ENCODE data around the gene HSPA6. TPM values are rescaled to one million over a fixed set of nuclear protein-coding genes. Genes with fewer than 3 reads are reported as not detected.
"Not testable (repeated sequence)": the region's sequence is repeated elsewhere in the genome, so short reads cannot be mapped to it uniquely, and the experiment has no call there.

Gene HSPA6
- total RNA-seq, 1 donor from 2014 or later = 0.82 TPM

GRCh38 chr1:161530671-161531641 lies 6.6 kb downstream of the HSPA6 start:
- FAIRE-seq = not testable (repeated sequence)
- DNase-seq (ENCODE audit: low spot score in 2 of 2) = peak; percentile 35 to 45

GRCh38 chr1:161531986-161532643 lies 7.8 kb downstream of the HSPA6 start:
- FAIRE-seq (no peak), DNase-seq (ENCODE audit: low spot score in 2 of 2) (peak; percentile 20 to 30)

- peak; percentile 17 to 18 for DNase-seq (ENCODE audit: low spot score in 2 of 2)
- not testable (repeated sequence) for FAIRE-seq
These were observed 8.6 kb downstream of the HSPA6 start for GRCh38 chr1:161532644-161533567.

GRCh38 chr1:161537068-161537669 lies 12.8 kb downstream of the HSPA6 start:
- DNase-seq (ENCODE audit: low spot score in 2 of 2) = not testable (repeated sequence)

GRCh38 chr1:161538925-161539479 lies 14.7 kb downstream of the HSPA6 start:
- not testable (repeated sequence) for DNase-seq (ENCODE audit: low spot score in 2 of 2)

More at GRCh38 chr1:161537068-161537669, 12.8 kb downstream of the HSPA6 start:
- FAIRE-seq = not testable (repeated sequence)

GRCh38 chr1:161539731-161540569 lies 15.6 kb downstream of the HSPA6 start:
- DNase-seq (ENCODE audit: low spot score in 2 of 2) = peak in 1 of 2 donors; percentile 25
- not testable (repeated sequence) for FAIRE-seq

More at GRCh38 chr1:161538925-161539479, 14.7 kb downstream of the HSPA6 start:
- FAIRE-seq = not testable (repeated sequence)

GRCh38 chr1:161540570-161540960 lies 16.2 kb downstream of the HSPA6 start:
- not testable (repeated sequence) for DNase-seq (ENCODE audit: low spot score in 2 of 2); FAIRE-seq

GRCh38 chr1:161542091-161542559 lies 17.8 kb downstream of the HSPA6 start:
- DNase-seq (ENCODE audit: low spot score in 2 of 2); FAIRE-seq: not testable (repeated sequence)

GRCh38 chr1:161543125-161543524 lies 18.8 kb downstream of the HSPA6 start:
- not testable (repeated sequence) for DNase-seq (ENCODE audit: low spot score in 2 of 2); FAIRE-seq

GRCh38 chr1:161545005-161545731 lies 20.8 kb downstream of the HSPA6 start:
- not testable (repeated sequence) for FAIRE-seq; DNase-seq (ENCODE audit: low spot score in 2 of 2)

GRCh38 chr1:161547995-161548741 lies 23.8 kb downstream of the HSPA6 start:
- FAIRE-seq; DNase-seq (ENCODE audit: low spot score in 2 of 2): not testable (repeated sequence)

- not testable (repeated sequence) for DNase-seq (ENCODE audit: low spot score in 2 of 2); FAIRE-seq
These were observed 24.5 kb downstream of the HSPA6 start for GRCh38 chr1:161548749-161549406.

- FAIRE-seq = no peak
- DNase-seq (ENCODE audit: low spot score in 2 of 2) = no peak
These were observed 25.3 kb downstream of the HSPA6 start, which contains the start of gene FCGR3A for GRCh38 chr1:161549652-161550051. TSS of gene FCGR3A (minus strand) at chr1:161549818. CDS start at chr1:161549736, 82 bp downstream.

GRCh38 chr1:161550942-161551341 lies 26.6 kb downstream of the HSPA6 start:
- not testable (repeated sequence) for DNase-seq (ENCODE audit: low spot score in 2 of 2); FAIRE-seq

GRCh38 chr1:161553631-161554030 lies 29.3 kb downstream of the HSPA6 start:
- not testable (repeated sequence) for FAIRE-seq; DNase-seq (ENCODE audit: low spot score in 2 of 2)

GRCh38 chr1:161554340-161554739 lies 30.0 kb downstream of the HSPA6 start:
- not testable (repeated sequence) for FAIRE-seq; DNase-seq (ENCODE audit: low spot score in 2 of 2)
